Choroid plexus epithelial cell (primary cell): Measurements from ENCODE around the gene CASZ1.

Experiments
- DNase-seq: peaks from one replicate; pipeline ENCODE4 v3.0.0-alpha.2; 2010; ENCODE audit warnings: low read depth
- H3K4me3 ChIP-seq: 2 replicates; pipeline ENCODE4 v1.5.1; 2011; ENCODE audit warnings: low read depth, mild to moderate bottlenecking, control low read depth, low read length, moderate library complexity
- CTCF ChIP-seq: conservative IDR thresholded peaks from 2 replicates; pipeline ENCODE4 v1.5.1; 2011; ENCODE audit warnings: low read depth, mild to moderate bottlenecking, control low read depth, inconsistent platforms, low read length, moderate library complexity

The CASZ1 gene

GRCh38 chr1:10681296-10682107 is 114.9 kb downstream of the CASZ1 start:
- no peak for TF ChIP-seq CTCF
- DNase-seq: no peak
- no peak overlapping the region for H3K4me3 ChIP-seq

- no peak for TF ChIP-seq CTCF
- H3K4me3 ChIP-seq: no peak overlapping the region
- no peak for DNase-seq
Observed at GRCh38 chr1:10680487-10680886, 116.0 kb downstream of the CASZ1 start.

GRCh38 chr1:10679496-10680220 is 116.8 kb downstream of the CASZ1 start:
- DNase-seq: peak; percentile 69
- no peak for TF ChIP-seq CTCF
- no peak overlapping the region for H3K4me3 ChIP-seq

GRCh38 chr1:10678852-10679251 is 117.6 kb downstream of the CASZ1 start:
- DNase-seq: no peak
- no peak overlapping the region for H3K4me3 ChIP-seq
- no peak for TF ChIP-seq CTCF

GRCh38 chr1:10678402-10678801 is 118.0 kb downstream of the CASZ1 start:
- H3K4me3 ChIP-seq: no peak overlapping the region
- TF ChIP-seq CTCF: no peak

GRCh38 chr1:10677491-10678391 is 118.7 kb downstream of the CASZ1 start:
- no peak overlapping the region for H3K4me3 ChIP-seq
- no peak for TF ChIP-seq CTCF
- peak; percentile 3 for DNase-seq

More at GRCh38 chr1:10678402-10678801, 118.0 kb downstream of the CASZ1 start:
- DNase-seq: no peak
